CD4-positive, alpha-beta T cell treated with Interleukin-15 for 1 hour (primary cell): ENCODE measurements around the gene KRI1.
"Not testable (repeated sequence)": the region's sequence is repeated elsewhere in the genome, so short reads cannot be mapped to it uniquely, and the experiment has no call there.

ENCODE experiments used
- DNase-seq: peaks from one replicate; pipeline ENCODE4 v3.0.0-alpha.2; 2020

The KRI1 gene

DNA sequence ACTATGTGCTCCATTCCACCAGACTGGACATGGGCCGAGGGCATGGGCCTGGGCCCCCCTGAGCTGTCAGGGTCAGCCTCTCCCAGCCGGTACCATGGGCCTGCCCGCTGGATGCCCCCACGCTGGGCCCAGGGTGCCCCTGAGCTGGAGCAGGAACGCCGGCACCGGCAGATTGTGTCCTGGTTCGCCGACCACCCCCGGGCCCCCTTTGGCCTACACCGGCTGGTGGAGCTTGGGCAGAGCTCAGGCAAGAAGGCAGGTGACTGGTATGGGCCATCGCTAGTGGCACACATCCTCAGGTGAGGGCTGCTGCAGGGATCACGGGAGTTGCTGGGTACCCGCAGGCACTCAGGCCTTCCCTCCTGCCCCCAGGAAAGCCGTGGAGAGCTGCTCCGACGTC is 19.0 kb downstream of the KRI1 start:
- DNase-seq: no peak

DNA sequence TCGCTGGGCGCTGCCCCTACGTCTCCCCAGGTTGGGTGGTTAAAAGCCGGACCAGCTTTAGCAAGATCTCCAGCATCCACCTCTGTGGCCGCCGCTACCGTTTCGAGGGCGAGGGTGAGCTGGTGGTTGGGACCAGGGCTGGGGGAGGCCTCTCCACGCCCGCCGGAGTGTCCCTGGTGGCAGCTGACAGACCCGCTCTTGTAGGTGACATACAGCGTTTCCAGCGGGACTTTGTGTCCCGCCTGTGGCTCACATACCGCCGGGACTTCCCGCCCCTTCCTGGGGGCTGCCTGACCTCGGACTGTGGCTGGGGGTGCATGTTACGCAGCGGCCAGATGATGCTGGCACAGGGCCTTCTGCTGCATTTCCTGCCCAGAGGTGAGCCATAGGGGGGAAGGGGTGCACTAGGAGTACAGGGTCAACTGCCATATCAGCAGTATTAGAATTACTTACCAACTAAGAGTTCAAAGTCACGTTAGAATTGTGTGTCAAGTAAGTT is 21.0 kb downstream of the KRI1 start:
- DNase-seq: no peak

DNA sequence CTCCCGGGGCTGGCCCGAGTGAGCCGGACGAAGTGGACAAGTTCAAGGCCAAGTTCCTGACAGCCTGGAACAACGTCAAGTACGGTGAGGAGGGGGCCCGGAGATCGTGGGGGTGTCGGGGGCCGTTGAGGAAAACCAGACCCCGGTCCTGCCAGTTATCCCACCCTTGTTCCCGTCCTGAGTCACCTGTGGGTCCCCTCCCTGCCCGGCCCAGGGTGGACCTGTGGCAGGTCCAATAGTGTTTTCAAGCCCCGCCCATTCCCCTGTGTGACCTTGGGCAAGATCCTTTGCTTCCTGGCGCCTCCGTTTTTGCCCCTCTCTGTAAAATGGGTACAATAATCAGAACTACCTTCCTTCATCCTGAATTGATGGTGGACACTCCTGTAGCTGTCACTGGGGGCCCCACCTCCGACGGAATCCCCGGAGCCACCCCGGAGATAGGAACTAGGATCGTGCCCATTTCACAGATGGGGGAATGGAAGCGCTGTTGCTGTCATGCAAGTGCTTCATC is 21.5 kb downstream of the KRI1 start:
- DNase-seq: no peak

DNA sequence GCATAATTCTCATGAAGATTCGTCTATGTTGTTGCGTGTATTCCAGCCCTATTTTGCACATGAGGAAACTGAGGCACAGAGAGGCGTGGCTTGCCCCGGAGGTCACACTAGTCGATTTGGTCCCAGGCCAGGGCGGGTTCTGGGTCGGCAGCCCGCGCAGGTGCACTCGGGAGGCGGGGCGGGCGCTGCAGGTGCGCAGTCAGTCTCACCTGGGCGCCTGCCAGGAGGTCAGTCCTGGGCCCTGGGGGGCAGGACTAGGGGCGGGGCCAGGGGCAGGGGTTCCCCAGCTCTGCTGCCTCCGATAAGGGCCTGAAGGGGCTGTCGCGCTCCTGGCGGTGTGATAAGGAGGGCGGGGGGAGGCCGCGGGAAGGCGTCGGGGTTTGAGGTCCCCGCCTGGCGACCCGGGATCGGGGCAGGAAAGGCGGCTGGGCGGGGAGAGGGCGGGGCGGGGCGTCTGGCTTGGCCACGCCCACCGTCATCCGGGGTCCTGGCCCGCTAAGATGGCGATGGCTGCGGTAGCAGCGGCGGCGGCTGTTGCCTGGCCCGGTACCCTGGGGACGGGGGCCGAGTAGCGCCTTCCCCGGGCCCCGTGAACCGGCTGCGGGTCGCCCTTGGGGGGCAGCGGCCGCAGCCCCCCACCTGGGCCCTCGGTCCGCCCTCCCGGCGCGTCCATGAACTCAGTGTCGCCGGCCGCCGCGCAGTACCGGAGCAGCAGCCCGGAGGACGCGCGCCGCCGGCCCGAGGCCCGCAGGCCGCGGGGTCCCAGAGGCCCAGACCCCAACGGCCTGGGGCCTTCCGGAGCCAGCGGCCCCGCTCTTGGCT is 22.2 kb downstream of the KRI1 start, which contains the start of gene ATG4D:
Gene ATG4D, plus strand, starts transcription at position 485 of the 822 bp plus-strand sequence. Its CDS starts 187 bp downstream, at position 672.
- peak; percentile 83 for DNase-seq

DNA sequence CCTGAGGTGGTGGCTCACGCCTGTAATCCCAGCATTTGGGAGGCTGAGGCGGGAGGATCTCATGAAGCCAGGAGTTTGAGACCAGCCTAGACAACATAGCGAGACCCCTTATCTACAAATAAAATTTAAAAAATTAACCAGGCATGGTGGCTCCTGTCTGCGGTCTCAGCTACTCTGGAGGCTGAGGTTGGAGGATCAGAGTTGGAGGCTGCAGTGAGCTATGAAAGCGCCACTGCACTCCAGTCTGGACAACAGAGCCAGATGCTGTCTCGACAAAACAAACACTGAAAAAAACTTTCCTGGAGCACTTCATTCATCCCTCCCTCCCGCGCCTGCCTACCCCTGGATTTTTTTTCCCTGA is 22.8 kb downstream of the KRI1 start:
- no peak for DNase-seq

DNA sequence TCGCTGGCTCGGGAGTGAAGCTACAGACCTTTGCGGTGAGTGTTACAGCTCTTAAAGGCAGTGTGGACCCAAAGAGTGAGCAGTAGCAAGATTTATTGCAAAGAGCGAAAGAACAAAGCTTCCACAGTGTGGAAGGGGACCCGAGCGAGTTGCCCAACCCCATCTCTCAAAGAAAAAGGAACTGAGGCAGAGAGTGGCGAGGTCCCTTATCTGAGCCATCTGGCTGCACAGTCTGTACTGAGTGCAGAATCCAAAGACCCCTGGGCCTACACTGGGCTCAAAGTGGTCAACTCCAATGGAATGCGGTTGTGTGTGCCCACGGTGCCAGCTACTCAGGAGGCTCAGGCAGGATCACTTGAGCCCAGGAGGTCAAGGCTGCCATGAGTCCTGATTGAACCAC is 26.8 kb downstream of the KRI1 start:
- not testable (repeated sequence) for DNase-seq

DNA sequence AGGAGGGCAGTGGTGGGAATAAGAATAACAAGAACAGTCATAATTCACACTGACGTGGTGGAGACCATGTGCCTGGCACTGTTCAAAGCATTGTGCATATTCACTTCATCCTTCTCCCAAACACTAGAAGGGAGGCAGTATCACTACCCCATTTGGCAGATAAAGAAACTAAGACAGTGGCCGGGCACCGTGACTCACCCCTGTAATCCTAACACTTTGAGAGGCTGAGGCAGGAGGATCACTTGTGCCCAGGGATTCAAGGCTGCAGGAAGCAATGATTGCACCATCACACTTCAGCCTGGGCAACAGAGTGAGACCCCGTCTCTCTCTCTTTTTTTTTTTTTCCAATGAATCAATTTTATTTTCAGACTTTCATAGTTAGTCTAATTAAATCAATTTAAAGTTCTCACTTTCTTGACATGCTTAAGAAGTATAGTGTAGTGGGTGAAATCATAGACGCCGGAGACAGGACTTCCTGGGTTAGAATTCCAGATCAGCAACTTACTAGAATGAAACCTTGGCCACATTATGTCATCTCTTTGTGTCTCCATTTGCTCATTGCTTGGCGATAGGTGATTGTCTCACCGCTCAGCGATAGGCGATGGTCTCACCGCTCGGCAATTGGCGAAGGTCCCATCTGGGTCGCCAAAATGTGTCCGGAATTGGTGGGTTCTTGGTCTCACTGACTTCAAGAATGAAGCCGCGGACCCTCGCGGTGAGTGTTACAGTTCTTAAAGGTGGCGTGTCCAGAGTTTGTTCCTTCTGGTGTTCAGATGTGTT is 27.4 kb downstream of the KRI1 start:
- DNase-seq: no peak

DNA sequence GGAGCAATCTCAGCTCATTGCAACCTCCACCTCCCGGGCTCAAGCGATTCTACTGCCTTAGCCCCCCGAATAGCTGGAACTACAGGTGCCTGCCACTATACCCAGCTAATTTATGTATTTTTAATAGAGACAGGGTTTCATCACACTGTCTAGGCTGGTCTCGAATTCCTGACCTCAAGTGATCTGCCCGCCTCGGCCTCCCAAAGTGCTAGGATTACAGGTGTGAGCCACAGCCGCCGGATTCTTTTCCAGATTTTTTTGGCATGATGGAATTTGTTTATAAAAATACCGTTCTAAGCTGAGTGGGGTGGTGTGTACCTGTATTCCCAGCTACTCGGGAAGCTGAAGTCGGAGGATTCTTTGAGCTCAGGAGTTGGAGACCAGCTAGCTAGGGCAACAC is 28.1 kb downstream of the KRI1 start:
- no peak for DNase-seq

DNA sequence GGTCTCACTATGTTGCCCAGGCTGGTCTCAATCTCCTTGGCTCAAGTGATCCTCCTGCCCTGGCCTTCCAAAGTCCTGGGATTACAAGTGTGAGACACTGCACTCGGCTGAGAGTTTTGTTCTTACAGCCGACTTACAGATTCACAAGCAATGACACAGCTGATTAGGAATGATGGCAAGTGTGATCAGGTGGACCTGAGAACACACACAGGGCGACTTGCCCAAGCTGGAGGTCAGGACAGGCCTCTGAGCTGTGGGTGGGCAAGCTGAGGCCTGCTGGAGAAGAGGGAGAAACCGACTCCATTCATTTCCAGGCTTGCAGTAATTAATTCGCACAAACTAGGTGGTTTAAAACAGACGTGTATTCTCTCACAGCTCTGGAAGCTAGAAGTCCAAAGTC is 30.2 kb downstream of the KRI1 start:
- DNase-seq: no peak

DNA sequence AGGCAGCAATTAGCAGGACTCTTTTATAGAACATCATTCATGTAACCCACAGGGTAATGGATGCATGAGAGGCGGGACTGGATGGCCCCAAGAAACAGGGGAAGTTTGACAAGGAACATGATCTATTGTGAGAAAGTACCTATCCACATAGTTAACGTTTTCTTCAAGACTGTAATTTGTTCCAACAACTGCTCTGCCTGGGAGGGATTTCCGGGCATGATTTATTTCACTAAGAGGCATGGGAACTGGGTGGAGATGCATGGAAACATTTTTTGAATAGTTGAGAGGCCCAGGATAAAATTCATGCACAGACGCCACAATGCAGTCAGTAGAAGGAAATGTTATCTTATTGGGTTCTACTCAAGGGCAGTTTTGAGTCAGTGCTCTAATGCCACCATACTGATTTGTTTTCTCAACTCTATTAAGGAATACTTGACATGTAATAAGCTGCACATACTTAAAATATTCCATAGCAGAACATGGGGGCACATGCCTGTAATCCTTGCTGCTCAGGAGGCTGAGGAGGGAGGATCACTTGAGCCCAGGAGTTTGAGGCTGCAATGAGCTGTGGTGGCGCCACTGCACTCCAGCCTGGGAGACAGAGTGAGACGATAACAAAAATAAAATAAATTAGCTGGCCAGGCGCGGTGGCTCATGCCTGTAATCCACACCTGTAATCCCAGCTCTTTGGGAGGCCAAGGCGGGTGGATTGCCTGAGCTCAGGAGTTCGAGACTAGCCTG is 32.0 kb downstream of the KRI1 start:
- no peak for DNase-seq

DNA sequence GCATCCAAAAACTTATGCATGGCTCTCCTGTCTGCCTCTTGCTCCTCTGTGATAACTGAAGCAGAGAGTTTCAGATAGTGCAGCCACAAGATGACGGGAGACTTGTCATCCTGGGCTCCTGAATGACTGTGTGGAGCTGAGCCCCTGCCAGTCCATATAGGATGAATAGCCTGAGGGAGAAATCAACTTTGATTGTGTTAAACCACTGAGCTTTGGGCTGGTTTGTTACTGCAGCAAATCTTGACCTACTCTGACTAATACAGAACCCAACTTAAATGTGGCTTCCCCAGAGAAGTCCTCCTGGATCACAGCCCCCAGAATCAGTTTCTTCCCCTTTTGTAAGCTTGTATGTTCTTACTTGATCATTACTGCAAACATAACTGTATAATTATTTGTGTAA is 33.4 kb downstream of the KRI1 start:
- DNase-seq: no peak

DNA sequence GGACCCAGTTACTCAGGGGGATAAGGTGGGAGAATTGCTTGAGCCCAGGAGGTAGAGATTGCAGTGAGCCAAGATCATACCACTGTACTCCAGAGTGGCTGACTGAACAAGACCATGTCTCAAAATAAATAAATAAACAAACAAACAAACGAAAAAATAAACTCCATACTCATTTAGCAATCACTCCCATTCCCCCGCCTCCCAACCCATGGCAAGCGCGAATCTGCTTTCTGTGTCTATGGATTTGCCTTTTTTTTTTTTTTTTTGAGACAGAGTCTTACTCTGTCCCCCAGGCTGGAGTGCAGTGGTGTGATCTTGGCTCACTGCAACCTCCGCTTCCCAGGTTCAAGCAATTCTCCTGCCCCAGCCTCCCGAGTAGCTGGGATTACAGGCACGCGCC is 38.9 kb downstream of the KRI1 start:
- not testable (repeated sequence) for DNase-seq

DNA sequence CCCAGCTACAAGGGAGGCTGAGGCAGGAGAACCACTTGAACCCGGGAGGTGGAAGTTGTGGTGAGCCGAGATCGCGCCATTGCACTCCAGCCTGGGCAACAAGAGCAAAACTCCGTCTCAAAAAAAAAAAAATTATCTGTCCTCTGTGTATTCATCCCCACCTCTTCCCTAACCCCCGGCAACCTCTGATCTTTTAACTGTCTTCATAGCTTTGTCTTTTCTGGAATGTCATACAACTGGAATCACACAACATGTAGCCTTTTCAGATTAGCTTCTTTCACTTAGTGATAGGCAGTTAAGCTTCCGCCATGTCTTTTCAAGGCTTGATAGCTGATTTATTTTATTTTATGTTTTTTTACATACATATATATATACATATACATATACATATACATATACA is 40.2 kb downstream of the KRI1 start:
- DNase-seq: no peak

DNA sequence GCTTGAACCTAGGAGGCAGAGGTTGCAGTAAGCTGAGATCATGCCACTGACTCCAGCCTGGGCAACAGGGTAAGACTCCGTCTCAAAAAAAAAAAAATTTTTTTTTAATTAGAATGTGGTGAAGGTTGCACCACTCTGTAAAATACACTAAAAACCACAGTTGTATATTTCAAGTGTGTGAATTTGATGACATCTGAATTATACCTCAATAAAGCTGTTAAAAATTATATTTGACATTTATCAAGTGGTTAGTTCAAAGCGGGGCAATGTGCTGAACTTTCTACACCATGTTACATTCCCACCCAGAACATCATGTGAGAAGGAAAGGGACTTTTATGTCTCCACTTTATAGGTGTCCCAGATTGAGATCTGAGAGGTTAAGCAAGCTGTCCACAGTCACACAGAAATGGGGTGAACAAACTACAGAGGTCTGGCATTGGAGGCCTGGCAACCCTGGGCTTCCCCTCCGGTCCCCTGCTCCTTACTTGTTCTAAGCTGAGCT is 42.6 kb downstream of the KRI1 start:
- peak; percentile 24 for DNase-seq

DNA sequence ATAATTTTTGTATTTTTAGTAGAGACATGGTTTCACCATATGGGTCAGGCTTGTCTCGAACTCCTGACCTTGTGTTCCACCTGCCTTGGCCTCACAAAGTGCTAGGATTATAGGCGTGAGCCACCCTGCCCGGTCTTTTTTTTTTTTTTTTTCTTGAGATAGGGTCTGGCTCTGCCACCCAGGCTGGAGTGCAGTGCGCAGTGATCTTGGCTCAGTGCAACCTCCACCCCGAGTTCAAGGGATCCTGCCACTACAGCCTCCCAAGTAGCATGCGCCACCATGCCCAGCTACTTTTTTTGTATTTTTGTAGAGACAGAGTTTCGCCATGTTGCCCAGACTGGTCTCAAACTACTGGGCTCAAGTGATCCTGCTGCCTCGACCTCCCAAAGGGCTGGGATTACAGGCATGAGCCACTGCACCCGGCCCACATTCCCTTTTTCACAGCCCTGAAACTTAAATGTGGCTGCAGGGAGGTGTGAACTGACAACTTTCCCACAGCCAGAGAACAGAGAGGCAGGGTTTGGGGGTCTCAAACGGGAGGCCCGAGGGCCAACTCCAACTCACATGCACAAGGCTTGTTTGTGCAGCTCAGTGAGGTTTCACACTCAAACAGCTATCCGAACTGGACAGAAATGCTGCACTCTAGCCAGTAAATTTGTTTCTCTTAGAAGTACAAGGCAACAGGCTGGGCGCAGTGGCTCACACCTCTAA is 44.2 kb downstream of the KRI1 start:
- no peak for DNase-seq

DNA sequence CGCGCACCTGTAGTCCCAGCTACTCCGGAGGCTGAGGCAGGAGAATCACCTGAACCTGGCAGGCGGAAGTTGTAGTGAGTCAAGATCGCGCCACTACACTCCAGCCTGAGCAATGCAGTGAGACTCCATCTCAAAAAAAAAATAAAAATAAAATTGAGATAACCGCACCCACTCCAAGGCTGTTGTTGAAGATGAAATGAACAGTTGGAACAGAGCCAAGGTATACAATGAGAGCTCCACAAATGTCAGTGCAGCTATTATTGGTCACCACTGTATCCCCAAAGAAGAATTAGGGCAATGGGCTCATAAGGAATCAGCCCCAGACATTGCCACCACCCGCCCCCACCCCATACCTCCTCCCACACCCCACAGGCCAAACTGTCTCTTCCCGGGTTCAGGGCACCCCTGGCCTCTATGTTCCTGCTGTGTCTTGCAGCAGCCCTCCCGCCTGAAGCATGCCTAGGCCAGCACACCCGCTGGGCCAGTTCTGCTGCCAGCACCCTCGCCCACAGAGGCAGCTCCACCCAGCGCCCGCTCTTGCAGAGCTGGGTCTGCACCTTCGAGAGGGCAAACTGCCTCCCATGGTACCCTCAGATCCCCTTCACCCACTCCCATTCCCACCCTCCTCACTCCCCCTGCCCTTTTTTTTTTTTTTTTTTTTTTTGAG is 45.0 kb downstream of the KRI1 start:
- DNase-seq: no peak

DNA sequence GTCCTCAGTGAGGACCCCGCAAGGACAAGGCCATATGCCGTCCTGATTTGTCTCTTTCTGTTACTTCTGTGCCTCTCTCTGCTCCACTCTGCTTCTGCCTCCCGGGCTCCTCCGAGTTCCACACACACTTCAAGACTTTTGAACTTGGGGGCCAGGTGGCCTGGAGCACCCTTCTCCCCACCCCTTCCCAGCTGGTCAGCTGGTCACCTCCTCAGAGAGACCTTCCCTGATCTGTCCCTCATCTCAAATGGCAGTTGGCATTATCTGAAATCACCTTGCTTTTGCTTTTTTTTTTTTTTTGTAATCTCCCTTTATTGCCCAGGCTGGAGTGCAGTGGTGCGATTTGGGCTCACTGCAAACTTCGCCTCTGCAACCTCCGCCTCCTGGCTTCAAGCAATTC is 46.4 kb downstream of the KRI1 start:
- no peak for DNase-seq

DNA sequence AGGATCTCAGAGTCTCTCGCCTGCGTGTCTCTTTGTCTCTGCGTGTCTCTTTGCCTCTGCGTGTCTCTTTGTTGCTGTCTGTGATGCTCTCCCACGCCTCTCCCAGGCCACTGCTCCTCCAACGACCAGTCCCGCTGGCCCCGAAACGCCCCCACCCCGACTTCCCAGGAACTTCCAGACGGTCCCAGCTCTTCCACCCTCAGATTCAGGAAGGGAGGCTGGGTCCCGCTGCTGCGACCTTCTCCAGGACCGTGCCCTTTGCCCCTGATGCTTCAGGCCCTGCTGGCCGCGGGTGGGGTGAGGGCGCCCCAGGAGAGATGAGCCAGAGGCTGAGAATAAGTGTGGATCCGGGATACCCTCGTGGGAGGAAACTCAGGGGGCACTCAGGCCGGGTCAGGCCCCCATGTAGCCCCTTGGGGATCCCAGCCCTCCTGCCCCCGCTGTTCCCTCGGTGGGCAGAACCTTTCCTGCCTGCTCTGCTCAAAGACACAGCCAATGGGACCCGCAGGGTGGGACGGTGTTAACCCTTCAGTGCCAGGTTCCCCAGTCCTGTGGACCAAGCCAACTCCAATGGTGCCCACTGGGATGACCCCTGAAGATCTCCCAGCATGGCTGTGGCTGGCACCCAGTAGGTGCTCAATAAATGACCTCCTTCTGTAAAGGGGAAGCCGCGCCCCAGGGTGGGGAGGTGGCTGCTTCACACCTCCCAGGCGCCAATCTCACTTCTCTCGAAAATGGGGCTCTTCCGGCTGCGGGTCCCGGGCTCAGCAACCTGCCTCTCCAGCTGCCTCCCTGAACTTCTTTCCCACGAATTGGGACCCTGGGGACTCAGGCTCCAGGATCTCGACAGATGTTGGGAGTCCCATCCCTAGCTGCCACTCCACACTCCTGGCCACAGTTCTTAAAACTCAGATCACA is 47.1 kb downstream of the KRI1 start:
- DNase-seq: peak; percentile 33

DNA sequence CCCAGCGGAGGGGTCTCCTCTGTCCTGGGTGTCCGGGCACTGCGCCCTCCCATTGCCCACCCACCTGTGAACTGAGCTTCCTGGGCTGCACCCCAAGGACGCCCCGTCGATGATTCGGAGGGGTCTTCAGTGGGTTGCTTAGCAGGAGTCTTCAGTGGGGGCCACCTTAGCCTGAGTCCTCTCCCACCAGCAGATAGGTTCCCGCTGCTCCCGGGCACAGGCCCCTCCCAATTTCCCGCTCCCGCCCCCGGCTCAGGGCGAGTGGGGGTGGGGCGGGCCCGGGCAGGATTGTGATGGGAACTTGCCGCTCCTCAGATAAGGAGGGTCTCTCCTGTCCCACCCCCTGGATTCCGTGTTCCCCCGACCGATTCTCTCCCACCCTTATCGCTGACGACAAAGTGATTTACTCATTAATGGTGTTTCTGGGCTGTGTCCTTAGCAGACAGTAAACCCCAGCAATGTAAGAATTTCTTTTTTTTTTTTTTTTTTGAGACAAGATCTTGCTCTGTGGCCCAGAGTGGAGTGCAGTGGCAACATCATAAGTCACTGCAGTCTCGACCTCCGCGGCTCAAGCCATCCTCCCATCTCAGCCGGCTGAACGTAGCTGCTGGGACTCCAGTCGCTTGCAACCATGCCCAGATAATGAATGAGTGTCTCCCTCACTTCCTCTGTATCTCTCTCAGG is 47.9 kb downstream of the KRI1 start:
- DNase-seq: peak; percentile 29

DNA sequence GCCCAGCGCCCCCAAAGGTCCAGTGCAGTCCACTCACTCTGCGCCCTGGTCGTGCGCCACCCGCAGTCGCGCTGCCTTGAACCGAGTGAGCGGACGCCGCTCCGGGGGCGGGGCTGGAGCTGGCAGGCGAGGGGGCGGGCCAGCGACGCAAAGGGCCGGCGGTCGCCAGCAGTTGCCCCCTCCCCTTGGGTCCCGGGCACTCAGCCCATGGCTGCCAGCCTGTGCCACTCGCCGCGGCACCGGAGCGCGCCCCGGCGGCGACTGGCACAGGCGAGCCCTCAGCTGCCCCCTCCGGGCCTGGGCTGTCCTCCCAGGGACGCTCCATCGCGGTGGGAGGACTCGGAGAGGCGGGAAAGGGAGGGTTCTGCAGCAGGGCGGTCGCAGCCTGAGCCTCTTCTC is 48.5 kb downstream of the KRI1 start, which contains the start of gene S1PR5:
Gene S1PR5, minus strand, starts transcription at position 87 of the 399 bp plus-strand sequence. CDS start 2,436 bp downstream, outside the sequence.
- DNase-seq: no peak
